GM15510 (cell line): ENCODE results near the gene SAMHD1.

Experiments used
- POLR2A ChIP-seq: IDR thresholded peaks from 3 replicates; pipeline ENCODE4 v1.6.1; 2011; ENCODE audit warnings: borderline replicate concordance; ENCODE audit not compliant: insufficient read length; ENCODE audit errors: extremely low read depth

The SAMHD1 gene

GRCh38 chr20:36850759-36851158 is 100.7 kb downstream of the SAMHD1 start:
- no peak for TF ChIP-seq POLR2A

GRCh38 chr20:36849333-36850065 is 102.0 kb downstream of the SAMHD1 start:
- no peak for TF ChIP-seq POLR2A

GRCh38 chr20:36848677-36849076 is 102.8 kb downstream of the SAMHD1 start:
- no peak for TF ChIP-seq POLR2A

- no peak for TF ChIP-seq POLR2A
Observed at GRCh38 chr20:36848078-36848660, 103.3 kb downstream of the SAMHD1 start.

GRCh38 chr20:36847710-36848040 is 103.8 kb downstream of the SAMHD1 start:
- TF ChIP-seq POLR2A, result no peak

GRCh38 chr20:36847009-36847709 is 104.3 kb downstream of the SAMHD1 start:
- no peak for TF ChIP-seq POLR2A

GRCh38 chr20:36845288-36845971 is 106.1 kb downstream of the SAMHD1 start:
- TF ChIP-seq POLR2A, result no peak
